PFSK-1 (cell line): ENCODE data around the gene GFAP.

Experiments
- POLR2AphosphoS5 ChIP-seq: IDR thresholded peaks from 2 replicates; pipeline ENCODE4 v1.6.1; 2012; ENCODE audit warnings: low read depth, mild to moderate bottlenecking, control low read depth, low read length, moderate library complexity
- TAF1 ChIP-seq: IDR thresholded peaks from 2 replicates; pipeline ENCODE4 v1.6.1; 2012; ENCODE audit warnings: low read length, control low read depth, borderline replicate concordance; ENCODE audit not compliant: insufficient read depth

DNA sequence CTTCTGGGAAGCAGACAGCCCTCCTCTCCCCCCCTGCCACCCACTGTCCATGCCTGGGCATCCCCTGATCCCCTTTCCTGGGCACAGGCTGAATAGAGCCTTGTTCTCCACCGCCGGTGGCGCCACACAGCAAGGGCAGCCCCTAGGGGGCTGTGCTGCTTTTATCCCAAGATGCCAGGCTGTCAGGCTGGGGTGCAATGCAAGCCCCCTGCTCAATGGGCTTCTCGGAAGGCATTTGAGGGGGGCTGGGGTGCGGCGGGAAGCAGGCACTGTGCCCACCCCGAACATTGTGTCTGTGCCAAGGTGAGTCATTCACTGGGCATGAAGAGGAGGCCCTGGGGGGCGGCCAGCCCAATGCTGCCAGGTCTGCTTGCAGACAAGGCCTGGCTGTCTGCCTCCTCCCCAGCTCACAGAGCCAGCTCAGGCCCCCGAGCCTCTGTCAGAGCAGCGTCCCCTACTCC, 1.5 kb upstream of the GFAP start:
- TF ChIP-seq POLR2AphosphoS5: no peak
- TF ChIP-seq TAF1: no peak
